ENCODE measurements around the gene NDUFS3.
"Not testable (repeated sequence)": the region's sequence is repeated elsewhere in the genome, so short reads cannot be mapped to it uniquely, and the experiment has no call there.

NDUFS3 gene

DNA sequence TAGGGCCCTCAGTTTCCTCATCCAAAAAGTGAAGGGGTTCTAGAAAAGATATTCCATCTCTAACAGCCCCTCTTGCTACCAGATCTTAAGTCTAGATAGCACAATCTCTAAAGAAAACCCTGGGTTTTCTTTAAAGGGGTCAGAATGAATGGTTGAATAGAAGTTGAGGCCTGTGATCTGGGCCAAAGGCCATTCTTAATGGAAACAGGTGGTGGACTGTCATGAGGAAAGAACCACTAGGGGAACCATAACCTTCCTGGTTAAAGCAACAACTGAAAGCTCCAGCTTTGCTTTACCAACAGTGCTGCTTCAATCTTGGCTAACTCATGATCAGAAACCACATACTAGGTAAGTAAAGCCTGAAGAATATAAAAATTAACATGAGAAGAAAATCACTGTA, 27.8 kb upstream of the NDUFS3 start:
- DNase-seq (ENCODE audit: insufficient read length, low spot score): no peak
- no peak for FAIRE-seq
- peak; percentile 16 for TF ChIP-seq CTCF (IDR thresholded peaks at IDR 0.05; ENCODE audit: insufficient read depth, missing control alignments)

DNA sequence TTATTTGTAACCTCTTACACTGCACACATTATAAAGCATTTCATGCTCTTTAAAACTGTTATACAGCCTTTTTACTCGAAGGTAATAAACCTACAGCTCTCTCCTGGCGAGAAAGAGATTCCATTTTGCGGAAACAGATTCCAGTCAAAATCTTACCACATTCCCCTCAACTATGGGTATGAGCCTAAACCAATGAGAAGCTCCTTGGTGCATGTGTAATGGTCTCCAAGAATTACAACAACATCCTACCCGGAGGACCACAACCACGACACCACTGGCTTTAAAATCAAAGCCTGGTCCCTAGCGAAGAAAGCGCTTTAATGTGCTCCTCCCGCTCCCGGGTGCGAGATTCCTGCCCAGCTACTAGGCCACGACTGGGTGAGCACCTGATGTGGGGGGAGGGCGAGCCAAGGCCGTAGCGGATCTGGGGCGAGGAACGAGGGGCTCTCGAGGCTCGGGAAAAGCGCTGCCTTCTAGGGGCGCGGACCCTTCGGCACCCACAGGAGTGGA, 26.8 kb upstream of the NDUFS3 start:
- DNase-seq (ENCODE audit: insufficient read length, low spot score) (no peak), FAIRE-seq (no peak)
- no peak for TF ChIP-seq CTCF (IDR thresholded peaks at IDR 0.05; ENCODE audit: insufficient read depth, missing control alignments)

GRCh38 chr11:47552566-47553405, 26.1 kb upstream of the NDUFS3 start, which contains the start of gene CELF1:
Gene CELF1, minus strand, starts transcription at chr11:47553132. Its CDS starts 53,609 bp downstream, at chr11:47499523.
- no peak for FAIRE-seq

GRCh38 chr11:47553406-47553743, 25.5 kb upstream of the NDUFS3 start:
- DNase-seq (ENCODE audit: insufficient read length, low spot score) (no peak), FAIRE-seq (no peak)

More at GRCh38 chr11:47552566-47553405, 26.1 kb upstream of the NDUFS3 start, which contains the start of gene CELF1:
- DNase-seq (ENCODE audit: insufficient read length, low spot score): peak; percentile 73
- TF ChIP-seq CTCF (IDR thresholded peaks at IDR 0.05; ENCODE audit: insufficient read depth, missing control alignments): peak; percentile 61

DNA sequence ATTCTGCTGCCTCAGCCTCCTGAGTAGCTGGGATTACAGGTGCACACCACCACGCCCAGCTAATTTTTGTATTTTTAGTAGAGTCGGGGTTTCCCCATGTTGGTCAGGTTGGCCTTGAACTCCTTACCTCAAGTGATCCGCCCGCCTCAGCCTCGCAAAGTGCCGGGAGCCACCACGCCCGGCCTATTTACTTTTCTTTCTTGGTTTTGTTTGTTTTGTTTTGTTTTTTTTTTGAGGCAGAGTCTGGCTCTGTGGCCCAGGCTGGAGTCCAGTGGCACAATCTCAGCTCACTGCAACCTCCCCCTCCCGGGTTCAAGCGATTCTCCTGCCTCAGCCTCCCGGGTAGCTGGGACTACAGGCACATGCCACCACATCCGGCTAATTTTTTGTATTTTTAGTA, 21.9 kb upstream of the NDUFS3 start:
- not testable (repeated sequence) for DNase-seq (ENCODE audit: insufficient read length, low spot score); FAIRE-seq

More at GRCh38 chr11:47553406-47553743, 25.5 kb upstream of the NDUFS3 start:
- no peak for TF ChIP-seq CTCF (IDR thresholded peaks at IDR 0.05; ENCODE audit: insufficient read depth, missing control alignments)

DNA sequence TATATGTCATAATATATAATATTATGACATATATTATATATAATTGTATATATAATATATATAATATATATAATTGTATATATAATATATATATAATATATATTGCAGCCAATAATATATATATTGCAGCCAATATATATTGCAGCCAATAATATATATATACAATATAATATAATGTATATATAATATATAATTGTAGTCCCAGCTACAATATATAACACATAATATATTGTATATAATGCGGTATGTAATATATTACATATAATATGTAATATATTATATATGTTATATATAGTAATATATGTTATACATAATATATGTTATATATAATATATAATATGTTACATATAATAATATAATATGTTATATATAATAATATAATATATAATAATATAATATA, 20.2 kb upstream of the NDUFS3 start:
- no peak for DNase-seq (ENCODE audit: insufficient read length, low spot score)
- FAIRE-seq: no peak
- no peak for TF ChIP-seq CTCF (IDR thresholded peaks at IDR 0.05; ENCODE audit: insufficient read depth, missing control alignments)

DNA sequence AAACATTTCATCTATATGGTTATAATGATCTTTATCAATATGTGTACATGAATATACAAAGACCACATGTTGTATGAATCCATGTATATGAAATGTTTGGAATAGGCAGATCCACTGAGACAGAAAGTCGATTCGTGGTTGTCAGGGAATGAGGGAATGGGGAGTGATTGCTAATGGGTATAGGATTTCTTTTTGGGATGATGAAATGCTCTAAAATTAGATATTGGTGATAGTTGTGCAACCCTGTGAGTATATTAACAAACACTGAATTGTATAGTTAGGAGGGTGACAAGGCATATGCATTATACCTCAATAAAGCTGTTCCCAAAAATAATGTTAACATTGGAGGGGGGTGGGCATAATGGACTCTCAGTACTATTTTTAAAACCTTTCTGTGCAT, 18.4 kb upstream of the NDUFS3 start:
- FAIRE-seq (no peak), DNase-seq (ENCODE audit: insufficient read length, low spot score) (no peak)
- TF ChIP-seq CTCF (IDR thresholded peaks at IDR 0.05; ENCODE audit: insufficient read depth, missing control alignments): no peak

GRCh38 chr11:47562393-47562792, 16.5 kb upstream of the NDUFS3 start:
- not testable (repeated sequence) for FAIRE-seq; DNase-seq (ENCODE audit: insufficient read length, low spot score)

- not testable (repeated sequence) for DNase-seq (ENCODE audit: insufficient read length, low spot score); FAIRE-seq
These were observed 14.5 kb upstream of the NDUFS3 start for GRCh38 chr11:47564366-47564765.
